DMS114 treated with DMSO at 0.1 percent for 48 hours (cell line): ENCODE data around the gene CAP2.
A peak's percentile ranks its signal among the peaks of the same experiment; 100 is the strongest.
"Not testable (repeated sequence)": the region's sequence is repeated elsewhere in the genome, so short reads cannot be mapped to it uniquely, and the experiment has no call there.

Source experiments
- DNase-seq: peaks from one replicate; lab custom pipeline; 2025; ENCODE audit not compliant: unreplicated experiment; lab: John Stamatoyannopoulos, UW

Gene CAP2

GRCh38 chr6:17501442-17501841, 108.0 kb downstream of the CAP2 start:
- no peak for DNase-seq

- DNase-seq, result no peak
Measured at GRCh38 chr6:17501982-17502704, 108.7 kb downstream of the CAP2 start.

- no peak for DNase-seq
Measured at GRCh38 chr6:17503051-17503450, 109.7 kb downstream of the CAP2 start.

- no peak for DNase-seq
Measured at GRCh38 chr6:17504005-17504404, 110.6 kb downstream of the CAP2 start.

- peak; percentile 7 for DNase-seq
Measured at GRCh38 chr6:17505062-17505476, 111.7 kb downstream of the CAP2 start.

GRCh38 chr6:17505767-17506280, 112.4 kb downstream of the CAP2 start:
- DNase-seq, result no peak

GRCh38 chr6:17506531-17506930, 113.1 kb downstream of the CAP2 start:
- DNase-seq, result no peak

GRCh38 chr6:17506962-17507361, 113.6 kb downstream of the CAP2 start:
- no peak for DNase-seq

- DNase-seq, result no peak
Measured at GRCh38 chr6:17511084-17511483, 117.7 kb downstream of the CAP2 start.

- DNase-seq, result no peak
Measured at GRCh38 chr6:17511580-17511979, 118.2 kb downstream of the CAP2 start.

GRCh38 chr6:17519120-17519519, 125.7 kb downstream of the CAP2 start:
- no peak for DNase-seq

- DNase-seq, result no peak
Measured at GRCh38 chr6:17525637-17526036, 132.2 kb downstream of the CAP2 start.

GRCh38 chr6:17527076-17527475, 133.7 kb downstream of the CAP2 start:
- DNase-seq, result no peak

- DNase-seq, result no peak
Measured at GRCh38 chr6:17530321-17530835, 137.0 kb downstream of the CAP2 start.

GRCh38 chr6:17536586-17536985, 143.2 kb downstream of the CAP2 start:
- no peak for DNase-seq

- DNase-seq, result no peak
Measured at GRCh38 chr6:17542243-17542642, 148.8 kb downstream of the CAP2 start.

- DNase-seq, result not testable (repeated sequence)
Measured at GRCh38 chr6:17545681-17546080, 152.3 kb downstream of the CAP2 start.

GRCh38 chr6:17551383-17551958, 158.1 kb downstream of the CAP2 start:
- no peak for DNase-seq

GRCh38 chr6:17552861-17553260, 159.5 kb downstream of the CAP2 start:
- DNase-seq, result no peak

GRCh38 chr6:17556014-17556413, 162.6 kb downstream of the CAP2 start:
- no peak for DNase-seq

GRCh38 chr6:17562636-17563035, 169.2 kb downstream of the CAP2 start:
- DNase-seq, result no peak

- DNase-seq, result no peak
Measured at GRCh38 chr6:17565399-17565798, 172.0 kb downstream of the CAP2 start.
